OCI-LY3 (cell line): ENCODE data around the gene FKTN.

Experiments
- H2AFZ ChIP-seq: fragments of 200-600, 300-600 bp; shearing (Covaris generic); 2 replicates; pipeline ENCODE4 v1.6.0; 2014; ENCODE audit warnings: antibody characterized with exemption, low read depth, low read length
- H3K27ac ChIP-seq: fragments of 200-600, 300-600 bp; sonication (generic); 2 replicates; pipeline ENCODE4 v1.5.1; 2014; ENCODE audit warnings: mild to moderate bottlenecking, low read length, moderate library complexity, mixed read lengths
- H3K27me3 ChIP-seq: fragments of 200-600, 300-600 bp; sonication (generic); 2 replicates; pipeline ENCODE4 v1.6.1; 2014; ENCODE audit warnings: low read depth, low read length, mixed read lengths
- H3K36me3 ChIP-seq: fragments of 200-600, 300-600 bp; sonication (generic); replicated peaks from 2 replicates; pipeline ENCODE3; 2014; ENCODE audit warnings: low read depth, low read length, mixed read lengths
- H3K4me1 ChIP-seq: fragments of 300-600, 200-600 bp; sonication (generic); 2 replicates; pipeline ENCODE4 v1.6.1; 2014; ENCODE audit warnings: low read length, mixed read lengths
- H3K4me2 ChIP-seq: fragments of 200-600, 300-600 bp; sonication (generic); 2 replicates; pipeline ENCODE4 v1.6.1; 2014; ENCODE audit warnings: low read length, mixed read lengths
- H3K4me3 ChIP-seq: fragments of 300-600, 200-600 bp; sonication (generic); 2 replicates; pipeline ENCODE4 v1.5.1; 2014; ENCODE audit warnings: antibody characterized with exemption, mild to moderate bottlenecking, low read length, moderate library complexity
- H3K79me2 ChIP-seq: fragments of 300-600, 200-600 bp; shearing (Covaris generic); 2 replicates; pipeline ENCODE4 v1.6.1; 2014; ENCODE audit warnings: mild to moderate bottlenecking, low read length, mixed read lengths
- H3K9ac ChIP-seq: fragments of 300-600, 200-600 bp; shearing (Covaris generic); 2 replicates; pipeline ENCODE4 v1.6.0; 2014; ENCODE audit warnings: mild to moderate bottlenecking, low read length, moderate library complexity
- H3K9me3 ChIP-seq: fragments of 200-600, 300-600 bp; shearing (Covaris generic); 2 replicates; pipeline ENCODE4 v1.6.1; 2014; ENCODE audit warnings: low read length, mixed read lengths; ENCODE audit not compliant: insufficient read depth
- H4K20me1 ChIP-seq: fragments of 200-600, 300-600 bp; sonication (generic); 2 replicates; pipeline ENCODE4 v1.6.1; 2016; ENCODE audit warnings: low read length, mixed read lengths; ENCODE audit not compliant: insufficient read depth
- EZH2phosphoT487 ChIP-seq: fragments of 200-600 bp; shearing (Covaris generic); IDR thresholded peaks from 2 replicates; pipeline ENCODE4 v1.6.1; 2018; ENCODE audit warnings: antibody characterized with exemption, mixed run types, low read depth
- TF ChIP-seq, protein P1 (sequence below): fragments of 200-600, 300-600 bp; sonication (generic); IDR thresholded peaks from 2 replicates; pipeline ENCODE4 v1.5.1; 2014; ENCODE audit warnings: antibody characterized with exemption, low read length, low read depth

Gene FKTN

DNA sequence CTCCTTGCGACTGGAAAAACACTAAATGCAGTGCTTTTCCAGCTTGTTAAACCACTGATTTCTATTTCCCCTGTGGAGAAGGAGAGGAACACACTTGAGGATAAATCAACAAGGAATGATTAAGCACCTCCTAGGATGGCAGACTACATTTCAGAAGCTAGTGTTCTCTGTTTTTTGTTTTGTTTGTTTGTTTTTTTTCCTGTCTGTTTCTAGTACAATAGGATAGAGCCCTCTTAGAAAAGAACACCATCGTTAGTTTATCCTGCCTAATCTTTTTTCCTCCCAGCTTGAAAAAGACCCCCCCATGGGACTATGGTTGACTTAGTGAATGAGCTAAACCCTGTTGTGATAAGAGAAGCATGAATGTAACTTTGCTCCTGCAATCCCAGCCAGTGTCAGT is 100.4 kb downstream of the FKTN start:
- Histone ChIP-seq H3K4me3 (no peak overlapping the region), H4K20me1 (no peaks in the 10 kb centered on the region), H3K27me3 (peaks cover 11% of the 10 kb centered on the region), H3K36me3 (no peaks in the 10 kb centered on the region), H3K4me2 (no peak overlapping the region), H3K9me3 (no peaks in the 10 kb centered on the region), H3K9ac (no peak overlapping the region), H3K79me2 (no peaks in the 10 kb centered on the region), H3K4me1 (peaks cover 29% of the 10 kb centered on the region), H2AFZ (no peak overlapping the region), H3K27ac (no peak overlapping the region)
- TF ChIP-seq EZH2phosphoT487 = no peak
- TF ChIP-seq, protein P1, sequence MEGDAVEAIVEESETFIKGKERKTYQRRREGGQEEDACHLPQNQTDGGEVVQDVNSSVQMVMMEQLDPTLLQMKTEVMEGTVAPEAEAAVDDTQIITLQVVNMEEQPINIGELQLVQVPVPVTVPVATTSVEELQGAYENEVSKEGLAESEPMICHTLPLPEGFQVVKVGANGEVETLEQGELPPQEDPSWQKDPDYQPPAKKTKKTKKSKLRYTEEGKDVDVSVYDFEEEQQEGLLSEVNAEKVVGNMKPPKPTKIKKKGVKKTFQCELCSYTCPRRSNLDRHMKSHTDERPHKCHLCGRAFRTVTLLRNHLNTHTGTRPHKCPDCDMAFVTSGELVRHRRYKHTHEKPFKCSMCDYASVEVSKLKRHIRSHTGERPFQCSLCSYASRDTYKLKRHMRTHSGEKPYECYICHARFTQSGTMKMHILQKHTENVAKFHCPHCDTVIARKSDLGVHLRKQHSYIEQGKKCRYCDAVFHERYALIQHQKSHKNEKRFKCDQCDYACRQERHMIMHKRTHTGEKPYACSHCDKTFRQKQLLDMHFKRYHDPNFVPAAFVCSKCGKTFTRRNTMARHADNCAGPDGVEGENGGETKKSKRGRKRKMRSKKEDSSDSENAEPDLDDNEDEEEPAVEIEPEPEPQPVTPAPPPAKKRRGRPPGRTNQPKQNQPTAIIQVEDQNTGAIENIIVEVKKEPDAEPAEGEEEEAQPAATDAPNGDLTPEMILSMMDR = no peak

DNA sequence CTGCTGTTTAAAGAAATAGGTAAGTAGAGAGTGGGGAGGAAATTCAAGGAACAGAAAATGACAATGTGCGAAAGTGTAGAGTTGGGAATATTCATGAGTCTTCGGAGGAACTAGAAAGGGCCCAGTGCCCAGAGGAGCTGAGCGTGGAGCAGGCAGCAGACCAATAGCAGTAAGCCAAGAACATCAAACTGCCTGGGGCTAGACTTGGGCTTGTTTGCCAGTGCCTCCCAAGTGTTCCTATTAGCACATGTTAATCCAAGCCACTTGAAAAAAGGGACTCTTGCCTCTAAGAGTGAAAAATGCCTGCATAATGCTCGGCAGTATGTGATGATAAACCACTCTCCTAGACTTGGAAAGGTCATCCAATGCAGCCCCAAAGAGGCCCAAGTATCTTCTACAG is 103.1 kb downstream of the FKTN start:
- peaks cover 23% of the 10 kb centered on the region for H3K4me1 ChIP-seq
- H3K9me3 ChIP-seq = no peaks in the 10 kb centered on the region
- TF ChIP-seq EZH2phosphoT487 = no peak
- TF ChIP-seq, protein P1 = no peak
- no peak overlapping the region for H2AFZ ChIP-seq
- H3K4me2 ChIP-seq = no peak overlapping the region
- H3K79me2 ChIP-seq = no peaks in the 10 kb centered on the region
- no peaks in the 10 kb centered on the region for H3K36me3 ChIP-seq
- no peak overlapping the region for H3K27ac ChIP-seq
- H4K20me1 ChIP-seq = no peaks in the 10 kb centered on the region
- no peak overlapping the region for H3K4me3 ChIP-seq
- no peaks in the 10 kb centered on the region for H3K27me3 ChIP-seq
- H3K9ac ChIP-seq = no peak overlapping the region

DNA sequence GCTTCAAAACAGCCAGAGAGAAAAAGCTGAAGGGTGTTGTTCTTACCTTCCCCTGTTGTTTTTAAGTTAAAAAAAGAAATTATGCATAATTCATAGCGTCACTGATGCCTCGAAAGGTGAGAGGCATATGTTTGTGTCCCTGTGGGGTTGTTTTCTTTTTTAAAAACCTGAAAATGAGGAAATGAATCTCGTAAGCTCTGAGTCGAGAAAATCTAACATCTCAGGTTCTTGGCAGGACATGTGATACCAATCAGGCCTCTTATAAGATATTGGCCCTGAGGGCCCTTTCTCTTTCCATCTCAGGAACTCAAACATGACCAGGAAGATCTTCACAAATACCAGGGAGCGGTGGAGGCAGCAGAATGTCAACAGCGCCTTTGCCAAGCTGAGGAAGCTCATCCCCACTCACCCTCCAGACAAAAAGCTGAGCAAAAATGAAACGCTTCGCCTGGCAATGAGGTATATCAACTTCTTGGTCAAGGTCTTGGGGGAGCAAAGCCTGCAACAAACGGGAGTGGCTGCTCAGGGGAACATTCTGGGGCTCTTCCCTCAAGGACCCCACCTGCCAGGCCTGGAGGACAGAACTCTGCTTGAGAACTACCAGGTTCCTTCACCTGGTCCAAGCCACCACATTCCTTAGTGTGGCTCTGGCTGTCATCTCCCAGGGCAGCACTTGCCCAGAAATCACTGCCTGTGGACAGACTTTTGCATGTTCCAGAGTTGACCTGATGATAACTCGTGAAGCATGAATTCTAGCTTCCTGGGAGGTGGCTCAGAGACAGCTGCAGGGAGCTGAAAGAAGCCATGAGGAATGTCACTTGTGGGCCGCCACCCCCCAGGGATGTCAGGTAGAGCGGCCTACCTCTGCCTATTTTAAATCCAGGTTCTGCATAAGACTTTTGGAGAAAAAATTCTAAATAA is 104.5 kb downstream of the FKTN start, which contains the start of gene TAL2:
Gene TAL2, plus strand, starts transcription at position 274 of the 921 bp plus-strand sequence. Its CDS starts 40 bp downstream, at position 314.
- Histone ChIP-seq H3K4me3 (0 out of 2 replicates have a peak within 1 kb of the TSS, but pooled peaks have one; percentile 9), H3K27ac (peak within 1 kb of the TSS; percentile 39), H3K27me3 (no peaks in the 10 kb centered on the region), H4K20me1 (no peaks in the 10 kb centered on the region), H3K4me2 (peak within 1 kb of the TSS; percentile 55), H3K4me1 (peaks cover 22% of the 10 kb centered on the region), H3K9ac (peak within 1 kb of the TSS; percentile 3; the same call in 1 of the 2 replicates), H3K9me3 (no peaks in the 10 kb centered on the region), H3K79me2 (no peaks in the 10 kb centered on the region), H3K36me3 (no peaks in the 10 kb centered on the region), H2AFZ (peak within 1 kb of the TSS; percentile 88)
- TF ChIP-seq, protein P1 = no peak
- no peak for TF ChIP-seq EZH2phosphoT487

DNA sequence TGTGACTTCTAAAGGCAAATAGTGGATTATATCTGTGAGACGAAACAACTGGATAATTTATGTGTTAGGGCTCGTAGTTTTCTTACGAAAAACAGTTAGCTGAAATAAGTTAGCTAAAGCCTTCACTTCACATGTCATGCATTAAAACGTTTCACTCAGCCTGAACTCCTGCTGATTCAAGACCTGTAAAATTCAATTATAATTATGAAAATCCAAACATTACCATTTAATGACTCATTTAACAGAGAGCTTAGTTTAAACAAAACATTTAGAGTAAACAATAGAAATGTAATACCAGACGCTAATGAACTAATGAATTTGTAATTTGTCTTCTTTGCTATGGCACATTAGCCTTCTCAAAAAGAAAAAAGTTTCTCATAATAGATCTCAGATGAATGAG is 106.0 kb downstream of the FKTN start:
- no peaks in the 10 kb centered on the region for H3K27me3 ChIP-seq
- no peak overlapping the region for H2AFZ ChIP-seq
- H3K4me2 ChIP-seq = no peak overlapping the region
- no peaks in the 10 kb centered on the region for H3K36me3 ChIP-seq
- no peak for TF ChIP-seq EZH2phosphoT487
- TF ChIP-seq, protein P1 = no peak
- H3K9ac ChIP-seq = no peak overlapping the region
- no peaks in the 10 kb centered on the region for H3K9me3 ChIP-seq
- no peaks in the 10 kb centered on the region for H4K20me1 ChIP-seq
- H3K4me1 ChIP-seq = peaks cover 22% of the 10 kb centered on the region
- H3K79me2 ChIP-seq = no peaks in the 10 kb centered on the region
- no peak overlapping the region for H3K4me3 ChIP-seq
- no peak overlapping the region for H3K27ac ChIP-seq
